GM19372 (cell line): Measurements from ENCODE around the gene FAM227A.

Experiments used
- ATAC-seq: cut with Tn5 transposase; IDR thresholded peaks from one replicate; pipeline ENCODE4 v1.9.1; 2021; ENCODE audit warnings: mild to moderate bottlenecking, low read depth, moderate library complexity; ENCODE audit not compliant: unreplicated experiment

FAM227A gene

GRCh38 chr22:38656256-38657044 lies at the start of gene FAM227A, which contains the start of gene CBY1:
FAM227A (minus strand) TSS chr22:38656392; CDS start chr22:38650168, 6,224 bp downstream.
CBY1 (plus strand) TSS chr22:38656638; CDS start chr22:38668055, 11,417 bp downstream.
- peak; percentile 82 for ATAC-seq

GRCh38 chr22:38705235-38706100 lies 49.3 kb upstream of the FAM227A start, which contains the start of gene GTPBP1:
GTPBP1 (plus strand) TSS chr22:38705944; CDS start chr22:38705956, 12 bp downstream.
- ATAC-seq: peak; percentile 67

- no peak for ATAC-seq
Observed at GRCh38 chr22:38704654-38705234, 48.6 kb upstream of the FAM227A start.

DNA sequence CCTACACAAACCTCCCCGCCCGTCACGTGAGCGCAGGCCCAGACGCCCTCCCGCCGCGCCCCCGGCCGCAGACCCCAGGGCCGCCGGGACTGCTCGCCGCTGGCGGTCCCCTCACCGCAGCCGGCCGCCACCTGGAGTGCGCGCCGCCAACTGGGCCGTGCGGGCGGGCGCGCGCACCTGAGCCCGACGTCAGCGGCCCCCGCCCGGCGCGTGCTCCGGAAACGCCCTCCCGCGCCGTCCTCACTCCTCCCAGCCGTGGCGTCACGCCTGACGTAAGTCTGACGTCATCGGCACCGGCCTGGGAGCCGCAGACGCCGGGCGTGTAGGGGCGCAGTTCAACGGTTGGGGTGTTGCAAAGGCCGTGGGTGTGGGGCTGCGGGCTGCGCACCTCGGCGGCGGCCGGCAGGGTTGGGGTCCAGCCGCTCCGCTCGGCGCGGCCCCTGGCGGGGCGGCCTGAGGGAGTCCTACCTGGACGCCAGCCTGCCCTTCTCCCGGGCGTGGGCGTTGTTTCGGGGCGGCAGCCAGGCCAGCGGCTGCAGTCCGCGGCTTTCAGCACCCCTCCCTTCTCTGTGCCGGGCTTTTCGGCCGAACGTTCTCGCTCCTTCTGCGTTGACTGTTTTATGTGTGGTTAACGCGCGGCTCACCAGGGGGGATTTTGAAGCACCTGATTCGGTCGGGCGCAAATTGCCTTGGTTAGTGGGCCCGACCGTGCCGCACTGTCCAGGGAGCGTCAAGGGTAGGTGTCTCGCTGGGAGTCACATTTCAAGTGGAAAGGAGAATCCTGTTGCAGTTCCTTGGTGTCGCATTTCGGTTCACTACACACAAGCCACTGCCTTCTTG lies 44.8 kb upstream of the FAM227A start, which contains the start of gene JOSD1:
Gene JOSD1, minus strand, starts transcription at position 155 of the 840 bp plus-strand sequence. CDS start 956 bp downstream, outside the sequence.
- ATAC-seq: peak; percentile 43

DNA sequence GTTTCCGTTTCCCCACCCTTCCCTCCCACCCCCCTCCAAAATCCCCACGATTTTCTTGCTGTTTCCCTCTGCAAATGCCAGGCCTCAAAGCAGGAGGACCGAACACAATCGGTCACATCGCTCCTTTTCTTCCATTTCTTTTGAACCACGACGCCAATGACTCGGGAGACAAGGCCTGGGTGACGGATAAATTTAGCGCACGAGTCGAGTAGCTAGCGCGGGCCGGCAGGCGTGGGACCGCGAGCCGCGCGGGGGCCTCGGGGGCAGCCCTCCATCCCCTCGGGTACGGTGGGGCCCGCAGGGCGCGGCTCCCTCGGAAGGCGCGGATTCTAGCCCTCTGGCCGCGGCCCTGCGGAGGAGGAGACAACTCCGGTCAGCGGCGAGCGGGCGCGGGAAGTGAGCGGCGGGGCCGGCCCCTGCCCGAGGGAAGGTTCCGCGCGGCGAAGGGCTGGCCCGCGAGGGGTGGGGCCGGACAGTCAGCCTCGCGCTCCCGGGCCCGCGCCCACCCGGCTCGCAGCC lies 44.1 kb upstream of the FAM227A start:
- peak; percentile 13 for ATAC-seq

DNA sequence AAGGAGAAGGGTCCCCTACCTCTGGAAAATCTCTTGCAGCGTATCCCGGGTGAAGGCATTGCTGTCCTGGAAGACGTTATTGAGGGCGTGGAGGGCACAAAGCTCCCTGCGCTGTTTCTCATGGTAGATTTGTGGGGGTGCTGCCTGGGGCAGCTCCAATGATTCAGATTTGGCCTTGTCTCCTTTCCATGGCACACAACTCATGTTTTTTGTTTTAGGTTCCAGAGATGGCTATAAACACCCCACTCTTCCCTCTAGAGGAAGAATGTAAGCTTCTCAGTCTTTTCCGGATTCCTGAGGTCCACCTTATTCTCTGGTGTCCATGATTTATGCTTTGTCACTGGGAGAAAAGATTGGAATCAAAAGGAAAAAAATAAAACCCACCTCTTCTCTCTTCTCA lies 43.6 kb upstream of the FAM227A start:
- ATAC-seq: no peak

GRCh38 chr22:38699143-38699542 lies 43.0 kb upstream of the FAM227A start:
- ATAC-seq: no peak

DNA sequence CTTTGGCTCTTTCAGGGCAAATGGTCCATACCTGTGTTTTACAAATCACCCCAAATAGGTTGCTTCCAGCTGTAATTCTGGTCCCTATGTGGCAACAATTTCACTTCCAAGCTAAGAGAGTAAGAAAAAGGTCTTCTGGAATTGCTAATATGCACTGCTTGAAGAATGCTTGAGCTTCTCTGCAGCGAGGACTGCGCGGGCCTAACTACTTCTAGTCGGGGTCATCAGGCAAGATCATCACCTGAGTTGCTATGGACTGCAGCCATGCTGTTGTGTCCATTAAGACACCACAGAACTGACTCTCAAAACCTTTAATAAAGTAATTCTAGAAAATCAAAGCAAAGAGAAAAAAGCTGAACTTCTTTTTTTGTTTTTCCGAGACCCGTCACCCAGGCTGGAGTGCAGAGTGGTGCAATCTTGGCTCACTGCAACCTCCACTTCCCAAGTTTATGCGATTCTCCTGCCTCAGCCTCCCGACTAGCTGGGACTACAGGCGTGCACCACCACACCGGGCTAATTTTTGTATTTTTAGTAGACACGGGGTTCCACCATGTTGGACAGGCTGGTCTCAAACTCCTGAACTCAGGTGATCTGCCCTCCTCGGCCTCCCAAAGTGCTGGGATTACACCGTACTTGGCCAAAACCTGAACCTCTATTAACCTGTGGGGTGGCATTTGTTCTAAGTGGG lies 42.4 kb upstream of the FAM227A start:
- ATAC-seq: no peak

DNA sequence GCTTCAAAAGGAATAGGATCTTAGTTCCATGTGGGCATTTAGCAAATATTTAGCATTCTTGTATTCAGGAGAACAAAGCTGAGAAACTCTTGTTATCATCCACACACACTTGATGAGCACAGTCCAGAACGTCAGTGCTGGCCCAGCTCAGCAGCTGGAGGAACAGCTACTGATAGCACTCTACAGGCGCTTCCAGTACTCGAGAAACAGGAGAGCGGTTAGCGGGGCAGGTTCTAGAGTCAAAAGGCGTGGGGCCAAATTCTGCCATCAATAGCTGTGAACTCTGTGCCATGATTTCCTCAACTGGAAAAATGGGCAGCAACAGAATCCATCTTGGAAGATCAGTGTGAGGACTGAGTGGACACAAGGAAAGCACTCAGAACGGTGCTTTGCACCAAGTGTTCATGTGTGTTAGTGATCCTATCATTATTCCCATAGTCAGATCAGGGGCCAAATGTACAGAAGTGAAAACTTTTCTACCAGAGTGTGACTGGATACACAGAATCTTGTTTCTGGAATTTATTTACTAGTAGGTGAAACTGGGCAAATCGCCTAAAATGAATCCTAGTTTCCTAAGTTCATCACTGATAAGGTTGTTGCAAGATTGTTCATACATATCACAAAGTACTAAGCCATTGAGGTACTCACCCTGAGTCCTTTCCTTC lies 41.4 kb upstream of the FAM227A start:
- ATAC-seq: no peak

- ATAC-seq: no peak
Observed at GRCh38 chr22:38696606-38697424, 40.6 kb upstream of the FAM227A start.

DNA sequence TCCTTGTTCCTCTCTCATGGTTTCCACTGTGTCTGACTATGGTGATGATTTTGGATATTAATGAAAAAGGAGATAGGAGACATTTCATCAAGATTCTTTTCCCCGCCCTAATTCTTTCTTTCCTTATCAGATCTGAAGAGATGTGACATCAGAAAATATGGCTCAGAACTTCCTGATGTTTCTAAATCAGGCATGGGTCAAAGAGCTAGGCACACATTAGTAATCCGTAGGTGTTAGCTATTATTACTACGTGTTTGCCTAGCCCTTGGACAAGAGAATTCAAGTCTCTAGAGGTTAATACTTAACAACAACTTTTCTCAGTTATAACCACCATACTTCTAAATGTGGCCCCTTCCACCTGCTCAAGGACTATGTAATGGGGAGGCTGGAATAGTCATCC lies 38.7 kb upstream of the FAM227A start:
- no peak for ATAC-seq

GRCh38 chr22:38694049-38694448 lies 37.9 kb upstream of the FAM227A start:
- no peak for ATAC-seq

DNA sequence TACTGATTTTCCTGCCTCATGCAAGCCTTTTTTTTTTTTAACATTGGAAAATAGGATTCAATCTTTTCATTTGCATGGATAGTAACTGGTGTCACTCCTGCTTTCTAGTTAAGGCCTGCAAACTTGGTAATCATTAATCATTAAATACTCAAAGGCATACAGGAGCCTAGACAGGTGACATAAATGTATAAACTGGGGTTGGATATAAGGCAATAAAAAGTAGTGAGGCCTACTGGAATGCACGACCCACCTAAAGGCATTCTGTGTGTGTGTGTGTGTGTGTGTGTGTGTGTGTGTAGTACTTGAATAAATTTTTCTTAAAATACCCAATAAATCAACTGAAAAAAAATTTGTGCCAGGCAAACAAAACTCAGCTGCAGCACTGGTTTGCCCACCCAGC lies 33.5 kb upstream of the FAM227A start:
- ATAC-seq: no peak

DNA sequence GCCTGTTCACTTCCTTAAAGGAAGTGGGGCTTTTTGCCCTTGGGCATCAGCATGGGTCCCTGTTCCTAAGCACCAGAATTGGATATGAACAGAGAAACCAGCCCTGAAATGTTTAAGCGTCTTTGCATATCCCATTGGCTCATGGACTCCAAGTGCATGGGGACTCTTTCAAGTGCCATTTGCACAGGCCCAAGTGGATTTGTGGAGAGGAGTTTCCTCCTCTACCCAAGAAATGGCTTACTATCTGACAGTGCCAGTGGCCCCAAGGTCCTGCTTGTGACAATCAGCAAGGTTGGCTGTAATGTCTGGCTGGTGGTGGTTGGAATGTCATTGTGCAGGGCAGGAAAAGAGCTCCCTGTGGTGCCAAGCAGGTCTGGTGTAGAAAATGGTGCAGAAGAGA lies 29.6 kb upstream of the FAM227A start:
- ATAC-seq: no peak

GRCh38 chr22:38684895-38685294 lies 28.7 kb upstream of the FAM227A start:
- no peak for ATAC-seq

- peak; percentile 93 for ATAC-seq
Observed at GRCh38 chr22:38681582-38682335, 25.6 kb upstream of the FAM227A start, which contains the start of gene TOMM22. TOMM22 (plus strand) TSS chr22:38681957; CDS start chr22:38681979, 22 bp downstream.

- no peak for ATAC-seq
Observed at GRCh38 chr22:38675833-38676232, 19.6 kb upstream of the FAM227A start.
